Sigmoid colon (tissue), 7 donors: ENCODE data around the gene PSG1. TPM values are rescaled to one million over a fixed set of nuclear protein-coding genes. Genes with fewer than 3 reads are reported as not detected.
"Not testable (repeated sequence)": the region's sequence is repeated elsewhere in the genome, so short reads cannot be mapped to it uniquely, and the experiment has no call there.

ENCODE experiments used
- DNase-seq: peaks from one replicate; pipeline ENCODE4 v3.0.0-alpha.2; 2019
- H3K27ac ChIP-seq, 4 donors: fragments of 200-600 bp; sonication (generic); one replicate each; pipeline ENCODE4 v1.5.1; 2016 to 2019; ENCODE audit warnings: mild to moderate bottlenecking in 1 of 4
- H3K27me3 ChIP-seq, 3 donors: fragments of 200-600 bp; sonication (generic); one replicate each; pipeline ENCODE4 v1.5.1; 2019; ENCODE audit warnings: mild to moderate bottlenecking in 1 of 3
- H3K36me3 ChIP-seq, 4 donors: fragments of 200-600 bp; sonication (generic); one replicate each; pipeline ENCODE4 v1.5.1; 2016 to 2019
- H3K4me1 ChIP-seq, 4 donors: fragments of 200-600 bp; sonication (generic); one replicate each; pipeline ENCODE4 v1.5.1; 2017 to 2019
- H3K4me3 ChIP-seq, 4 donors: fragments of 200-600 bp; sonication (generic); one replicate each; pipeline ENCODE4 v1.5.1; 2017 to 2019; ENCODE audit warnings: mild to moderate bottlenecking in 2 of 4, moderate library complexity in 1 of 4
- H3K9me3 ChIP-seq, 4 donors: fragments of 200-600 bp in 3 of 4; sonication (generic) in 3 of 4; one replicate each; pipeline versions ENCODE4 v1.5.1 to v1.6.1; 2013 to 2019
- WGBS, 2 donors: extraction: QIAGEN DNeasy Blood & Tissue Kit; methylation state at CpG; one replicate each; pipeline ENCODE4 v1.1.7; 2013; 5-methylcytosine and 5-hydroxymethylcytosine counted together
- intact Hi-C: fragments of 100-400 bp; cut with DNase I; formaldehyde crosslinking; loops from one replicate; pipeline ENCODE4 v1.15.1; 2023
- polyA plus RNA-seq, 3 donors: library from polyadenylated mRNA; stranded (reverse); fragments of 200-250 nt; gene quantifications; one replicate each; pipeline ENCODE4 v1.2.3, GENCODE V29; 2013
- total RNA-seq, 4 donors: library from RNA; depleted of rRNA; stranded (reverse); fragments of >200 nt; gene quantifications; one replicate each; pipeline ENCODE4 v1.1.0, GENCODE V29; 2016
- TF ChIP-seq, protein P1 (sequence below), 4 experiments: fragments of 450-650 bp in 3 of 4; fragments of 200-600 bp in 1 of 4; IDR thresholded peaks; one replicate each; pipeline ENCODE4 v1.5.1; 2016 to 2019; ENCODE audit warnings: antibody characterized with exemption in 4 of 4, mild to moderate bottlenecking in 3 of 4, moderate library complexity in 2 of 4
- donor health status: healthy with polysubstance abuse.
- donor health status: Bipolar disorder and iron deficiency.
- donor health status: healthy.

The PSG1 gene
- total and polyA plus RNA-seq, 7 donors = not detected

DNA sequence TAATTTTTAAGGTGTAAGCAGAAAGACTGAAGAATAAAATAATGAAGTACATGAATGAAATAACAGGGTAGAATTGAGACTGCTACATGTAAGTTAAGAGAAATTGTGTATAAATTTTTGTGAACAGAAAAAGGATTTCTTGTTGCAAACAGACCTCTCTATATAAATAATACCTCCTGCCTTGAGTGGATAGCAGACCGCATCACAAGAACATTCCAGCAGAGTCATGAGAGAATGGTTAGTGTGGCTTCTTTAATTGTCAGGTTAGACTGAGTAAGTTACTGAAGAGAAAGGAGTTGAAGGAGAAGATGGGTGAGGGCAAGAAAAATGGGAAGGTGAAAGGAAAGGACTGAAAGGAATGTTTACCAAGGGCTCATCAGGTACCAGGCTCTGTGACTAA is 19.6 kb upstream of the PSG1 start:
- H3K4me3 ChIP-seq, H3K9me3 ChIP-seq, H3K4me1 ChIP-seq, DNase-seq, H3K27me3 ChIP-seq, H3K27ac ChIP-seq, H3K36me3 ChIP-seq, intact Hi-C loops: not testable (repeated sequence)
- 80 to 92% methylated on average over 1 of the region's 1 CpG for WGBS, 2 donors

DNA sequence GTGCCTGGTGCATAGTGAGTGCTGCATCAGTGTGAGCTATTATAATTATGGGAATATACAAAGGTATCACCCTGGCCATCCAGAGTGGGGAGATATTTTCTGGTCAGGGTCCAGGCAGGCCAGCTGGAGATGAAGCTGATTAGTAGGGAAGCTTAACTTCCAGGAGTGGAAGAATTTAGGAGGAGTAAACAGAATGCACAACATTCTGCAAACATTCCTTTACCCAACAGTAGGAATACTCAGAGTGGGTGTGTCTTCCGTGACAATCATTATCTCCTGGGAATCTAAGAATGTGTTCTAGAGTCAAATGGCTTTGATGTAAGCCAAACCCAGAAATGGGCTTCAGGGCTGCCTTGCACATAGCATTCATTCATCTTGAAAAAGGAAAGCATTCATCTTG is 19.1 kb upstream of the PSG1 start:
- intact Hi-C loops, H3K36me3 ChIP-seq, H3K4me3 ChIP-seq, H3K4me1 ChIP-seq, H3K27me3 ChIP-seq, H3K9me3 ChIP-seq, DNase-seq, H3K27ac ChIP-seq: not testable (repeated sequence)
- 39 to 67% methylated on average over 1 of the region's 1 CpG for WGBS, 2 donors

DNA sequence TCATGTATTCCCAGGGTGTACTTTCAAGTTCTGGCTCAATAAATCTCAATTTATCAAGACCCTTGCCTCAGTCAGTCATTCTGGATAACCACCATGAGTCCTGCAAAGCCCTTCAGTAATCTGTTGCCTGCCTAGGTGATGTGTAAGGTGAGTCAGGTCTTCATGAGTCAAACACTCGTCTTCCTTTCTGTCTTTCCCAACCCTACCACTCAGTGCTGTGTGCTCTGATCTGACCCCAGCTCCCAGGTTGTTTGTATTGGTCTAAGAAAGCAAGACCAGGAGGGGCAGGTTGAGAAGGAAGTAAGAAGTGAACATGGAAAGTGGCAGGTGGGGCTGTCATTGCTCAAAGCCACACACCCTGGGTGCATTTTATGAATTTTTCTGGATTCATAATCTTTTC is 18.2 kb upstream of the PSG1 start:
- H3K9me3 ChIP-seq, intact Hi-C loops: not testable (repeated sequence)
- 2 to 26% methylated on average over 1 of the region's 1 CpG for WGBS, 2 donors

DNA sequence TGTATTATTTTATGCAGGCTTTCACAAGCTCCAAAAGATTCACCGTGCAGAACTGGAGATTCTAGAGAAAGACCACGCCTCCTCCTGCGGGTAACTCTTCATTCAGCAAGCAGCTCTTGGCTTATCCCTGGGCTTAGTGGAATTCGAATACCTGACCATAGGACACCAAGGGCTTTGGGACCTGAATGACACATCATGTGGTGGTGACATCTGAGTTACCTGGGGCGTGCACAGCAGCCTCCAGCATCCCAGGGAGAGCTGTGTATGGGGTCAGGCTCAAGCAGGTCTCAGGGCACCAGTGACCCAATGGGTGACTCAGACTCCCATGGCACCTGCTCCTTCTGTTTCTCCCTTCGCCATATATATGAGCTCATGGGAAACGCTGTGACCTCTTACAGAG is 10.9 kb upstream of the PSG1 start:
- H3K36me3 ChIP-seq, H3K4me3 ChIP-seq, H3K4me1 ChIP-seq, DNase-seq, H3K27ac ChIP-seq, H3K27me3 ChIP-seq, H3K9me3 ChIP-seq, intact Hi-C loops: not testable (repeated sequence)
- 86 to 87% methylated on average over 7 of the region's 7 CpGs for WGBS, 2 donors

More for the DNA sequence above, 18.2 kb upstream of the PSG1 start:
- not testable (repeated sequence) for DNase-seq, H3K4me3 ChIP-seq, H3K27ac ChIP-seq, H3K4me1 ChIP-seq, H3K36me3 ChIP-seq, H3K27me3 ChIP-seq

DNA sequence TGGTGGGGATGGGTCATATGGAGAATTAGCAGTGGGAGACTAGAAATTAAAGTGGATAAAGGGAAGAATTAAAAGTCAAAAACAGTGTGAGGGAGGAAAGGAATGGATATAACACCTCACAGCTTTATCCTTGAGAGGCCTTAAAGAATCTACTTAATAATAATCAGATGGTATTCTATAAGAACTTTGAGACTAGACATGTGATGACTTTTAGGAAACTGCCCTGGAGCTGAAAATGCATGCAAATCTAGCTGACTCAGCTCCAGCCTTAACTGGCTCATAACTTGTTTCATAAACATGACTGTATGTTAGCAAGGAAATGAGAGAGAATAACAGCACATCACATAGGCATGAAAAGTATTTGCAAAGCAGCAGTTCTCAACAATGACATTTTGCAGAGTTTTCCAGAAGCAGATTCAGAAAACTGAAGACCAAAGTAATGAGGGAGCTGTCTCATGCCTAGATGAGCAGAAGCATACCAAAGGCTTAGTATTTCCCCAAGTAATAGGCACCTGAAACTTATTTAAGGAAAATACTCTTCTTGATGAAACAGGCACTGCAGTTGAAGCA is 8.4 kb upstream of the PSG1 start:
- H3K9me3 ChIP-seq, intact Hi-C loops, H3K27me3 ChIP-seq, H3K27ac ChIP-seq, DNase-seq, H3K4me3 ChIP-seq, H3K36me3 ChIP-seq: not testable (repeated sequence)
- H3K4me1 ChIP-seq = peaks cover 0 to 16% (median 3%) of the 10 kb centered on the region in 4 donors

DNA sequence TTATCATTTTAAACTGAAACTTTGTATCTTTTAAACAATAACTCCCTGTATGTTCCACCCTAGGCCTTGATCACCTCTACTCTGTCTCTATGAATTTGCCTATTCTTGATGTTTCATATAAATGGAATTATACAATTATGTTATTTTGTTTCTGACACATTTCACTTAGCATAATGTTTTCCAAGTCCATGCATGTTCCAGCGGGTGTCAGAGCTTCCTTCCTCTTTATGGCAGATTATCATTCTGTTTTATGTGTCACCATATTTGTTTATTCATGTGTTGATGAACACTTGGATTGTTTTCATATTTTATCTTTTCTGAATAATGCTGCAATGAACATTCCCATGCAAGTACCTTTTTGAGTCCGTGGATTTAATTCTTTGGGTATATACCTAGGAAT is 3.2 kb upstream of the PSG1 start:
- DNase-seq, H3K9me3 ChIP-seq, intact Hi-C loops, H3K27ac ChIP-seq, H3K4me3 ChIP-seq, H3K27me3 ChIP-seq, H3K36me3 ChIP-seq: not testable (repeated sequence)
- H3K4me1 ChIP-seq = peaks cover 0 to 15% (median 2%) of the 10 kb centered on the region in 4 donors
- 82 to 87% methylated on average over 2 of the region's 2 CpGs for WGBS, 2 donors

DNA sequence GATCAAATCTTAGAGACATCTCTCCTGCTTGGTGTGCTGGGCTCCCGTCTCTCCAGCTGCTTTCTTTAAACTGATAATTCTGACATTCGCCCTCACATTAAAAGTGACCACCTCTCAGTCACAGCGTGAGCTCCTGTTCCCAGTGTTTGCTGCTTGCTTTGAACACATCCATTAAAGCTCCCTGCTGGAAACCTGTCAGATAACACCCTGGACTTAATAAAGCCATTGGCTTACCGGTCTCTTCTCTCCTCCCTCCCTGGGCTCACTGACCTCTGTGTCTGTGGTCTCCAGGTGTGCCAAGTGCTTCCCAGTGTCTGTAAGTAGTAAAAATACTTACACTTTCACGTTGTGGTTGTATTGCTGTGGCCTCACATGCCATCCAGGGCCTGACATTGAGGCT is 2.5 kb upstream of the PSG1 start:
- H3K27ac ChIP-seq, H3K27me3 ChIP-seq, H3K36me3 ChIP-seq, DNase-seq, H3K9me3 ChIP-seq, H3K4me3 ChIP-seq, intact Hi-C loops: not testable (repeated sequence)
- peaks cover 0 to 12% (median under 1%) of the 10 kb centered on the region in 4 donors for H3K4me1 ChIP-seq
- WGBS, 2 donors = 41 to 62% methylated on average over 5 of the region's 5 CpGs

DNA sequence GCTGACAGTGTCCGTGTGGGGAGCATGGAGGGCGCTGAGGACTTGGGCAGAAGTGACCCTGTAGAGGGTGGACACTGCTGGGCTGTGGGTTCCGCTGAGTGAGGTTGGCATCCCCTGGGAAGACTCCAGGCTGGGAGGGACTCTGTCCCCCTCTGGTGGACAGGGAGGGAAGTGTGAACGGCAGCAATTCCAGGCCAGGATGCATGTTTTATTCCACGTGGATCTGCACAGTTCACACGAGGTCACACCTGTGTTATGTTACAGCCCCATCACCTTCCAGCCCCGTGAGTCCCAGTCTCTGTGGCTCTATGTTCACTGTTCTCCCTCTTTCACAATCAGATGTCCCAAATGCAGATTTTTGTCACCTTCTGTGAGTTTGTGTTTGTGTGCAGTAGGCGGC is 1.8 kb upstream of the PSG1 start:
- H3K27ac ChIP-seq, intact Hi-C loops, H3K27me3 ChIP-seq, H3K9me3 ChIP-seq, H3K4me3 ChIP-seq, H3K36me3 ChIP-seq, DNase-seq: not testable (repeated sequence)
- WGBS, 2 donors = 51 to 61% methylated on average over 8 of the region's 8 CpGs
- TF ChIP-seq, protein P1, sequence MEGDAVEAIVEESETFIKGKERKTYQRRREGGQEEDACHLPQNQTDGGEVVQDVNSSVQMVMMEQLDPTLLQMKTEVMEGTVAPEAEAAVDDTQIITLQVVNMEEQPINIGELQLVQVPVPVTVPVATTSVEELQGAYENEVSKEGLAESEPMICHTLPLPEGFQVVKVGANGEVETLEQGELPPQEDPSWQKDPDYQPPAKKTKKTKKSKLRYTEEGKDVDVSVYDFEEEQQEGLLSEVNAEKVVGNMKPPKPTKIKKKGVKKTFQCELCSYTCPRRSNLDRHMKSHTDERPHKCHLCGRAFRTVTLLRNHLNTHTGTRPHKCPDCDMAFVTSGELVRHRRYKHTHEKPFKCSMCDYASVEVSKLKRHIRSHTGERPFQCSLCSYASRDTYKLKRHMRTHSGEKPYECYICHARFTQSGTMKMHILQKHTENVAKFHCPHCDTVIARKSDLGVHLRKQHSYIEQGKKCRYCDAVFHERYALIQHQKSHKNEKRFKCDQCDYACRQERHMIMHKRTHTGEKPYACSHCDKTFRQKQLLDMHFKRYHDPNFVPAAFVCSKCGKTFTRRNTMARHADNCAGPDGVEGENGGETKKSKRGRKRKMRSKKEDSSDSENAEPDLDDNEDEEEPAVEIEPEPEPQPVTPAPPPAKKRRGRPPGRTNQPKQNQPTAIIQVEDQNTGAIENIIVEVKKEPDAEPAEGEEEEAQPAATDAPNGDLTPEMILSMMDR (IDR thresholded peaks at IDR 0.05) = peak in 1 of 4 experiments; percentile 55
- peaks cover 0 to 17% (median 7%) of the 10 kb centered on the region in 4 donors for H3K4me1 ChIP-seq

DNA sequence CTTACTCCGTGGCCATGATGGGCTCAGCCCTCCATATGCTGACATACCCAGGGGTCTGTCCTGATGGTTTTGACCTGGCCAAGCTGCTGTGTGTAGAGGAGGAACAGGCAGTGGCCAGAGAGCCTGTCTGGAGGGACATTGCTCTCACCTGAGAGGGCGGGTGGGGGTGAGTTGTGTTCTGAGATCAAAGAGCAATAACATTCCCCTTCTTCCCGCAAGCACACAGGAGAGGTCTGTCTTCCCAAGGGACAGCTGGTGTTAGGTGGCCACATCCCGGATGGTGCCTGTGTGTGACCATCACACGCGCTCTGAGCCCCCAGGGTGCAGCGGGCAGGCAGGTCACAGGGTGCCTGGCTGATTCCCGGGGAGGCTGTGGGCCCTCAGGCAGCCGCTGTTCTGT is 1.1 kb upstream of the PSG1 start:
- DNase-seq, H3K4me3 ChIP-seq, H3K27me3 ChIP-seq, H3K36me3 ChIP-seq, intact Hi-C loops, H3K27ac ChIP-seq, H3K9me3 ChIP-seq: not testable (repeated sequence)
- WGBS, 2 donors = 84 to 88% methylated on average over 9 of the region's 9 CpGs
- H3K4me1 ChIP-seq = peaks cover 0 to 22% (median 14%) of the 10 kb centered on the region in 4 donors

DNA sequence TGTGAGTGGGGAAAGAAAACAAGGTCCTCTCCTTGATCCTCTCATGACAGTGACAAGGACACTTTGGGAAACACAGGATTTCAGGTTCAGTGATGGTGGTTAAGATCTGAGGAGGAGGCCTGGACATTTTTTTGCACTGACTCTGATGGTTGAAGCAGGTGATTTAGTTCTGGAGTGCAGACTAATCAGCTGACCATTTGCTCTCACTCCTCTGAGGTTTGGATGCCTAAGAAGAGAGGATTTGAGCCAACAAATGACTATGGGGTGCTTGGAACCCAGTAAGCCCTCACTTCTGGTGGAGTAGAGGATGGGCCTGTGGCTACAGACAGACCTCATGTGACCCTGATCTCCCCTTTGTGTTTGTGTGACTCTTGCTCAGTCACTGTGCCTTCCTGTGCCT is 2.9 kb downstream of the PSG1 start:
- H3K27me3 ChIP-seq, H3K9me3 ChIP-seq, DNase-seq, H3K4me3 ChIP-seq, intact Hi-C loops, H3K36me3 ChIP-seq: not testable (repeated sequence)
- Histone ChIP-seq H3K4me1 (peaks cover 0 to 29% (median 19%) of the 10 kb centered on the region in 4 donors), H3K27ac (peak overlapping the region in 1 of 4 donors; percentile 52)

DNA sequence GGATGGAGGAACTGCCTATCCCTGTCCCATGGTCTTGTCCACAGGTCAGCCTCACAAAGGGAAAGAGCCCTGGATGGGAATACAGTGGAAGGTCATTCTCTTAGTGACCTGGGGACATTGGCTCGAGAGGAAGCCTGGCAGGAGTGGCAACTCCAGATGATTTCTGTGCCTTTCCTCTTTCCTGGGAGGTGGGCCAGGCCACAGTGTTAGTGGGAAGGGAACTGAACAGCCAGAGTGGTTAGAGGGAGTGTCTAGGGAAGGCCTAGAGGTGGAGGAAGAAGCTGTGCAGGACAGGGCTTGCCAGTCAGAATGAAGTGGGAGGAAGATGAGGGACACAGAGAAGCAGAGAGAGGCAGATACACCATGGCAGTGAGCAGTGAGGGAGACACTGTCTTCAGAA is 3.6 kb downstream of the PSG1 start:
- WGBS, 2 donors = 29 to 35% methylated on average over 1 of the region's 1 CpG
- H3K36me3 ChIP-seq, H3K27me3 ChIP-seq, H3K4me3 ChIP-seq, intact Hi-C loops, DNase-seq, H3K9me3 ChIP-seq: not testable (repeated sequence)
- Histone ChIP-seq H3K4me1 (peaks cover 0 to 29% (median 19%) of the 10 kb centered on the region in 4 donors), H3K27ac (peak overlapping the region; percentile 27 to 52 (median 38))
